ENCODE measurements around the gene SP8. TPM values are rescaled to one million over a fixed set of nuclear protein-coding genes. Genes with fewer than 3 reads are reported as not detected.

Gene SP8
- polyA plus RNA-seq, 3 donors = not detected

DNA sequence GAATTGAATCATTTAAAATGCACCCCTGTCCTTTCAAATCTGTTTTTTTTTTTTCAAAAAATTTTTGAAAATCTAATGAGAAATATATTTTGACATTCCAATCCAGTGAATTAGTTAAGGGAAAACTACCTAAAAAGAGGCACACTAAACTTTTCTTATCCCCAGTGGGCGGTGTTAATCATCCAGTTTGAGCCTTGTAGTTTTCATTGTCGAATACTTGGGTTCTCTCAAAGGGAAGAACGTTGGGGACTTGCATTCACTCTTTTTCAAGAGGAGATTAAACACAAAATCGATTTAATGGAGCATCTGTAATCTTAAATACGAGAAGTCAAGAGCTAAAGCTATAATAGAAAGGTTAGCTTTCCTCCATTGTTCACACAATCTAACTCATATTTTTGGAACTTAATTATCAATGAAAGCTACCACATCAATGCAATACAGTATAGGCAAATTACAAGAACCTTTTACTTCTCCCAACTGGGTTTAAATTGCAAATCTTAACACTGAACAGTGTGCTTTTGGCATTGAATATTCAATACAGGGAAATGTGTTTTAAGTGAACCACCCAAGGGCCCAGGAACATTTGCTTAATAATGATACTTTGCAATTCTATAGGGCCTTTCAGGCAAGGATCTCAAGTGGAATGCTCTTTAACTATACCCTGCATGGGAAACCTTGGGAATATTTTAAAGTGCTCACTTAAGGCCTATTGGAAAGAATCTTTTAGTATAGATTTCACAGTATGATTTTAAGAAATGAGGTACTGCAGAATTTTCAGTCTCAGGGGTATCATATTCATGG, 13.1 kb upstream of the SP8 start:
- Histone ChIP-seq H3K79me2 (ENCODE audit: insufficient read depth, low read length) (no peaks in the 10 kb centered on the region), H3K4me1 (ENCODE audit: control insufficient read depth in 1 of 2, insufficient read depth in 2 of 2, low read length in 2 of 2) (peaks cover 8 to 16% of the 10 kb centered on the region in 2 donors), H4K20me1 (ENCODE audit: insufficient read depth, low read length) (no peaks in the 10 kb centered on the region), H3K9me3 (replicated peaks in 1 of 2; ENCODE audit: control insufficient read depth in 1 of 2, insufficient read depth in 1 of 2, low read length in 2 of 2) (peaks cover 3 to 24% of the 10 kb centered on the region in 2 donors), H3K27me3 (ENCODE audit: control insufficient read depth in 2 of 2, insufficient read depth in 2 of 2, low read length in 2 of 2) (peaks cover 66 to 70% of the 10 kb centered on the region in 2 donors), H3K4me2 (replicated peaks; ENCODE audit: extremely low read depth, low read length, poor library complexity, severe bottlenecking) (no peak overlapping the region), H3K9ac (ENCODE audit: insufficient read depth, low read length, poor library complexity, severe bottlenecking) (no peak overlapping the region), H3K36me3 (replicated peaks in 1 of 2; ENCODE audit: control insufficient read depth in 1 of 2, insufficient read depth in 2 of 2, low read length in 2 of 2) (no peaks in the 10 kb centered on the region), H3K27ac (ENCODE audit: low read depth in 1 of 2, low read length in 2 of 2) (no peak overlapping the region), H3K4me3 (replicated peaks in 1 of 3; ENCODE audit: low read depth in 2 of 3, low read length in 3 of 3) (no peak overlapping the region), H2AFZ (ENCODE audit: insufficient read depth, low read depth, low read length, poor library complexity, severe bottlenecking) (no peak overlapping the region)
- Mint-ChIP-seq H3K4me1 (peaks cover 21% of the 10 kb centered on the region), H3K9me3 (peaks cover 0 to 34% (median 21%) of the 10 kb centered on the region in 7 donors), H3K27me3 (ENCODE audit: low read depth in 3 of 3) (peaks cover 49 to 83% (median 66%) of the 10 kb centered on the region in 3 donors), H3K4me3 (peak overlapping the region in 1 of 2 donors; percentile 53), H3K27ac (no peak overlapping the region), H3K36me3 (peaks cover 4 to 9% of the 10 kb centered on the region in 2 donors)
- DNase-seq = no peak
- TF ChIP-seq, protein P1, sequence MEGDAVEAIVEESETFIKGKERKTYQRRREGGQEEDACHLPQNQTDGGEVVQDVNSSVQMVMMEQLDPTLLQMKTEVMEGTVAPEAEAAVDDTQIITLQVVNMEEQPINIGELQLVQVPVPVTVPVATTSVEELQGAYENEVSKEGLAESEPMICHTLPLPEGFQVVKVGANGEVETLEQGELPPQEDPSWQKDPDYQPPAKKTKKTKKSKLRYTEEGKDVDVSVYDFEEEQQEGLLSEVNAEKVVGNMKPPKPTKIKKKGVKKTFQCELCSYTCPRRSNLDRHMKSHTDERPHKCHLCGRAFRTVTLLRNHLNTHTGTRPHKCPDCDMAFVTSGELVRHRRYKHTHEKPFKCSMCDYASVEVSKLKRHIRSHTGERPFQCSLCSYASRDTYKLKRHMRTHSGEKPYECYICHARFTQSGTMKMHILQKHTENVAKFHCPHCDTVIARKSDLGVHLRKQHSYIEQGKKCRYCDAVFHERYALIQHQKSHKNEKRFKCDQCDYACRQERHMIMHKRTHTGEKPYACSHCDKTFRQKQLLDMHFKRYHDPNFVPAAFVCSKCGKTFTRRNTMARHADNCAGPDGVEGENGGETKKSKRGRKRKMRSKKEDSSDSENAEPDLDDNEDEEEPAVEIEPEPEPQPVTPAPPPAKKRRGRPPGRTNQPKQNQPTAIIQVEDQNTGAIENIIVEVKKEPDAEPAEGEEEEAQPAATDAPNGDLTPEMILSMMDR (IDR thresholded peaks at IDR 0.05) = no peak
- intact Hi-C loops (cut with micrococcal nuclease) = no loop called here
- WGBS (ENCODE audit: insufficient coverage) = no CpG with 5 or more reads among the region's 5 CpGs

DNA sequence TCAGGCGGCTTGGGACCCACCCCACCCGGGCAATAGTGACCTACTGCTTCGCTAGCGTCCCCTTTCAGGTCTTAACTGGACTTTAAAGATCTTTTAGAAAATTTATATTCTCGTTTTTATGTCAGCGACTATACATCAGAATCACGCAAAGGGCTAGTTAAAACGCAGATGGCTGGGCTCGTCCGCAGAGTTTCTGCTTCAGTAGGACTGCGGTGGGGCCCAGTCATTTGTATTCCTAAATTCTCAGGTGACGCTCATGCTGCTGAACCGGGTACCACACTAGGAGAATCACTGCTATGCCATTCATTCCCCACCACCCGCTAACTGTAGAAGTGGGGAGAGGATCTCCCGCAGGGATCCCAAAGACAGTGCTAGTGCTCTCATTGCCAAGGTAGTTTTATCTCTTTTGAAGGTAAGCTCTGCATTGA, 12.0 kb upstream of the SP8 start:
- Mint-ChIP-seq H3K4me1 (peaks cover 21% of the 10 kb centered on the region), H3K36me3 (peaks cover 4 to 9% of the 10 kb centered on the region in 2 donors), H3K4me3 (peak overlapping the region; percentile 66 to 82), H3K27me3 (ENCODE audit: low read depth in 3 of 3) (peaks cover 58 to 89% (median 76%) of the 10 kb centered on the region in 3 donors), H3K27ac (no peak overlapping the region), H3K9me3 (peaks cover 0 to 38% (median 21%) of the 10 kb centered on the region in 7 donors)
- DNase-seq = no peak
- WGBS (ENCODE audit: insufficient coverage) = 5% methylated on average over 8 of the region's 15 CpGs
- Histone ChIP-seq H3K4me1 (ENCODE audit: control insufficient read depth in 1 of 2, insufficient read depth in 2 of 2, low read length in 2 of 2) (peaks cover 8 to 16% of the 10 kb centered on the region in 2 donors), H4K20me1 (ENCODE audit: insufficient read depth, low read length) (no peaks in the 10 kb centered on the region), H3K9me3 (replicated peaks in 1 of 2; ENCODE audit: control insufficient read depth in 1 of 2, insufficient read depth in 1 of 2, low read length in 2 of 2) (peaks cover 6 to 35% of the 10 kb centered on the region in 2 donors), H3K4me2 (replicated peaks; ENCODE audit: extremely low read depth, low read length, poor library complexity, severe bottlenecking) (peak overlapping the region; percentile 82), H2AFZ (ENCODE audit: insufficient read depth, low read depth, low read length, poor library complexity, severe bottlenecking) (no peak overlapping the region), H3K79me2 (ENCODE audit: insufficient read depth, low read length) (no peaks in the 10 kb centered on the region), H3K4me3 (replicated peaks in 1 of 3; ENCODE audit: low read depth in 2 of 3, low read length in 3 of 3) (peak overlapping the region in 1 of 3 experiments; percentile 72), H3K27me3 (ENCODE audit: control insufficient read depth in 2 of 2, insufficient read depth in 2 of 2, low read length in 2 of 2) (peaks cover 70 to 75% of the 10 kb centered on the region in 2 donors), H3K27ac (ENCODE audit: low read depth in 1 of 2, low read length in 2 of 2) (no peak overlapping the region), H3K9ac (ENCODE audit: insufficient read depth, low read length, poor library complexity, severe bottlenecking) (no peak overlapping the region), H3K36me3 (replicated peaks in 1 of 2; ENCODE audit: control insufficient read depth in 1 of 2, insufficient read depth in 2 of 2, low read length in 2 of 2) (no peaks in the 10 kb centered on the region)
- TF ChIP-seq, protein P1 (IDR thresholded peaks at IDR 0.05) = no peak
- intact Hi-C loops (cut with micrococcal nuclease) = no loop called here
